ENCODE measurements around the gene KRTAP4-5.
"Not testable (repeated sequence)": the region's sequence is repeated elsewhere in the genome, so short reads cannot be mapped to it uniquely, and the experiment has no call there.

Gene KRTAP4-5

GRCh38 chr17:41145261-41145660 is 4.4 kb downstream of the KRTAP4-5 start:
- no peak for DNase-seq

GRCh38 chr17:41144846-41145245 is 4.8 kb downstream of the KRTAP4-5 start:
- DNase-seq, result no peak

- no peak for DNase-seq
These were observed 8.3 kb downstream of the KRTAP4-5 start for GRCh38 chr17:41141361-41141760.

GRCh38 chr17:41140360-41141131 is 9.1 kb downstream of the KRTAP4-5 start, which contains the start of gene KRTAP4-6:
TSS of gene KRTAP4-6 (minus strand) at chr17:41140544. CDS start at chr17:41140487, 57 bp downstream.
- no peak for DNase-seq

- not testable (repeated sequence) for DNase-seq
These were observed 9.8 kb downstream of the KRTAP4-5 start for GRCh38 chr17:41139865-41140264.

DNA sequence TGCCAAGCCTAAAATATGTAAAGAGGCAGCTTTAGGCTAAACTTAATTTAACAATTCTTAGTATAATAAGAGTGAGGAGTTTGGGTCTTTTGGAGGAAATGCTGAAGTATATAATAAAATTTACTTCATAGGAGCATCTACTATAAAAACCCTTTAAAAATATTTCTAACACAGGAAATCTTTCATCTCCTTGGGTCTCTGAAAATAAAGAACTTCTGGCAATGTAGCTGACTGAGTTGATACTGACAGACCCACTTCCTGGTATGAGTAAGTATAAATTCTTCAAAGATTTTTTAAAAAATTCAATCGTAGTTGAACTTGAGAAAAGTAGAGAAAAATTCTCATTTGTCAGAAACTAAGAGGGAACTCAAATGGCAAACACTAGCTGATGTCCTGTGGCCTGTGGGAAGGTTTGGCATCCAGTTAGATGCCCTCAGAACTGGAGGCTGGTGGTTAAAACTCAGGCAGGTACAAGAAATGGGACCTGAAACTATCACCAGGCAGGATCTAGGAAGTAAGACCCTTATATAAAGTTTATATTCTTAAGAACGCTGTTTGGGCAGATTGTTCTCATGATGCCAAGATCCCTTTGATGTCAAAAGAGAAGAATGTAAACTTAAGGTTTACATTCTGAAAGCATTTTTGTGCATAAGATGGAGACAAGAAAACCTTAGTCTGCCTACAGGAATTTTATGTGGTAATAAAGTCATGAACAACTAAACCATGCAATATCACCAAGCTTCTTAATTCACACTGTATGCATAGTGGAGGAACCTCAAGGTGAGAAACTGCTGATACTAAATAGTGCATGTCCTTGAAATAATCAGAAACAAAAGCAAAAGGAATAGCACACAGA is 15.5 kb downstream of the KRTAP4-5 start:
- DNase-seq, result no peak

DNA sequence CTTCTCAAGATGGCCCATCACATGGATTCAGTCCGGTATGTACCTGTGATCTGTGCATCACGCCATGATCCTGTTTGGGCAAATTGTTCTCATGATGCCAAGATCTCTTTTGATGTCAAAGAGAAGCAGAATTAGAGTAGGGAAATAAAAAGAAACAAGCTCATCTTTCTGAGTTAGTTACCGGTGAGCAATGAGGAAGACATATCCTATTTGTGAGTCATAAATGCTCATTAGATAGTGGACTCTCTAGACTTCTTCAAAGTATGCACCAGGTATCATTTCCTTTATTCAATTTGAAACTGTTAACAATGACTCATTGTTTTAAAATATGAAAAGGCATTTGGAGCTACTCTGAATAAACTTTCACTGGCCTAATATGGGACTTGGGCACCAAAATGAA is 17.6 kb downstream of the KRTAP4-5 start:
- no peak for DNase-seq

DNA sequence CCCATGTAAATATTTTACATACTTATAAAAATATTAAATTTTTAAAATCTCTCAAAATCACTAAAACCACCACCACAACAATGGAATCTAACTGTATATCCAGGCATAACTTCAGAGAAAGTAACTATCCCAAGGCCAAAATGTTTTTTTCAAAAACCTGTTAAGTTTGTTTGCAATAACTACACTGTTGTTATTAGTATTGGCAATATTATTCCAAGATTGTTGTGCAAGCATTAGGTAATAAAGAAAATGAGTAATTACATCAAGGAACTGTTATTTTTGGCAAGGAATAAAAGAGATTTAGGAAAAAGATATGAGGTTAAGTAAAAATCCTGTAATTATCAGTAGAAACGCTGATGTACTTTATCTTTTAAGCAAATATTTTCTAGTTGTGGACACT is 22.3 kb downstream of the KRTAP4-5 start:
- no peak for DNase-seq

DNA sequence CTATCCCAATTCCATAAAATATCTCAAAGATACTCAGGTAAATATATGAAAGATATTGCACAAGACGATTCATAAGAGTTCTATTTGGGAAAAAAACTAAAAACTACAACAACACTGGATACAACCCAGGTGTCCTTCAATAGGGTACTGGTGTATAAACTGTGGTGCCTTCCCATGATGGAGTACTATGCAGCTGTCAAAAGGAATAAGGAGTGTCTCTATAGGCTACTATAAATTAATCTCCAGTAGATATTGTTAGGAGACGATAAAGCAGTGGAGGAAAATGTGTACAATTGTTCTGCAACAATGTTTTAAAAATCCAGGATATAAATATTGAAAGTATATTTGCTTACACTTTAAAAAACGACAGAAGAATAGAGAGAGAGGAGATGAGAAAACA is 23.2 kb downstream of the KRTAP4-5 start:
- no peak for DNase-seq

- DNase-seq, result no peak
These were observed 24.6 kb downstream of the KRTAP4-5 start for GRCh38 chr17:41125064-41125463.

GRCh38 chr17:41123991-41124371 is 25.6 kb downstream of the KRTAP4-5 start, which contains the start of gene KRTAP4-12:
TSS of gene KRTAP4-12 (minus strand) at chr17:41124182. CDS start at chr17:41124122, 60 bp downstream.
- not testable (repeated sequence) for DNase-seq

GRCh38 chr17:41123292-41123990 is 26.2 kb downstream of the KRTAP4-5 start:
- DNase-seq, result not testable (repeated sequence)

DNA sequence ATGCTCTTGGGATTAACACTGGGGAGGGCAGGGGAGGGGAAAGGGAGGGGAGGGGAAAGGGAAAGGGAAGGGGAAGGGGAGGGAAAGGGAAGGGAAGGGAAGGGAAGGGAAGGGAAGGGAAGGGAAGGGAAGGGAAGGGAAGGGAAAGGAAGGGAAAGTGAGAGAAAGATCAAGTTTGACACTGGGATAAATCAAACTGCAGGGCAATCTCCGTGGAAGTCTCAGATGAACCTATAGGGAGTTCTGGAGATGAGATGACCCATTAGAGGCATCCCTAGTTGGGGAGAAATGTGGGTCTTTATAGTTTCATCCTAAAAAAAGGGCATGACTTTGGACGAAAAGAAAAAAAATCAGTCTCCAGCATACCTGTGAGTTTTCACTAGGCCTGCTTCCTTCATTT is 27.9 kb downstream of the KRTAP4-5 start:
- no peak for DNase-seq

DNA sequence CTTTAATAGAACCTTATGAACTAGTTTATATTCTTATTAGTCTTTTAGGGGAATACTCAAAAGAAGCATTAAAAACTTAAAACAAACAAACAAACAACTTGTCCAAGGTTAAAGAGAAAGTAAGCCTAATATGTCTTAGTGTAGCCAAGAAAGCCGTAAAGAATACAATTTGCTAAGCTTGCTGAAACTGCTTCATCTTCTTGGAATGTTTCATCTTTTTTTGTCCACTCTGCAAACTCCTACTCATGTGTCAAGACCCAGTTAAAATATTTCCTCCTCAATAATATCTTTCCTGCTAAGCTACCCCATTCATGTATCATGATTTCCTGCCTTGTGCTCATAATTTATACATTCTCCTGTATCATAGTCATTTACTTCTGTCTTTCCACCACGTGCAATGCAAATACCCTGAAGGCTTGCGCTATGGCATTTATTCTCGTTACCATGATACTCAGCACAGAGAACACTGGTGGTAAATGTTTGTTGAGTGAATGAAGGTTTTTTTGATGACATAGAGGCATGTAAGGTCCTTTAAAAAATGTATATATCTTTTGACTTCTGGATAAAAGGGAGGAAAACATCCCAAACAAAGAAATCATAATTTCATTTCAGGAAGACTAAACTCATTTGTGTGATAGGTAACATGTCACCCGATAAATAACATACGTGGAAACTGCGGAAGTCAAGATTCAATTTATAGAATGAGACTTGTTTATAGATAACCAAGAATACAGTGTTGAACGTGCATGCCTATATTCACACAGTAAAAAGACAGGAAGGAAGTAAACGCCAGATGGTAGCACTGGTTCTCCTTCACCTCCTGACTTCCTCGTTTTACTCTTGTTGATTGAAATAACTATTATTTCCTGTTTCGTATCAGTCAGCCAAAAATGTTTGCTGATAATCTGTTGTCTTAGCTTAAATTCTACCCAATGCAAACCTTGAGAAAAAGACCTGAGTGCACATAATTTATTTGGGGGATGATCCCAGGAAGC is 29.6 kb downstream of the KRTAP4-5 start:
- not testable (repeated sequence) for DNase-seq

DNA sequence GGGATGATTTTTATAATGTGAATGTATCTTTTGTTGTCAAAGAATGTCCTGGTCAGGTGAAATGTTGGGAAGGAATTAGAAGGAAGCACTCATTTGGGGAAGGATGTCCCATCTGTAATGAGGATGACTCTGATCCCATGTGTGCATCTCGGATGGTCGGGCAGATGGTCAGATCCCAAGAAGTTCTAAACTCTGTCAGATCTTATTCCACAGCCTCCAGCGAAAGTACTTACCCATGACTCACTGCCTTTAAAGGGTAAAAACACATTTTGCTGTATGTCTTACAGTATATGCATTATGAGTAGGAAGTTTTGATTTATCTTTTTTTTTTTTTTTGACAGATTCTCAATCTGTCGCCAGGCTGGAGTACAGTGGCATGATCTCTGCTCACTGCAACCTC is 30.9 kb downstream of the KRTAP4-5 start:
- DNase-seq, result no peak

GRCh38 chr17:41117846-41118386 is 31.7 kb downstream of the KRTAP4-5 start, which contains the start of gene KRTAP4-11:
TSS of gene KRTAP4-11 (minus strand) at chr17:41118373. CDS start at chr17:41118315, 58 bp downstream.
- DNase-seq, result not testable (repeated sequence)

DNA sequence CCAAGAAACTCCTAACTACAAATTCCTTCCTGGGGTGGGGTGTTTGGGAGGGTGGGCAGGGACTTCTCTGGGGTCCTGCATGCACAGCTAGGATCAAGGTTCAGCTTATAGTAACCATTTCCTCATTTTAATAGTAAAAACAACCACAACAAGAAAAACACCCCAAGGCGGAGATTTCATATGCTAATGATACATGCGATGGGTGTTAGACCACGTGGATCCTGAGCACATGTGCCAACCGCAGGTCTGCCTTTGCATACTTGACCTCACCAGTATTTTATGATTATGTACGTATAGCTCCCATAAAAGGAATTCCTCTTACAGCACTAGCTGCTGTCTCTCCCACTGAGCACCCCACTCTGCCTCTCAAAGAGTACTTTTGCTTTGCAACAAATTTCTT is 33.3 kb downstream of the KRTAP4-5 start:
- DNase-seq, result no peak

DNA sequence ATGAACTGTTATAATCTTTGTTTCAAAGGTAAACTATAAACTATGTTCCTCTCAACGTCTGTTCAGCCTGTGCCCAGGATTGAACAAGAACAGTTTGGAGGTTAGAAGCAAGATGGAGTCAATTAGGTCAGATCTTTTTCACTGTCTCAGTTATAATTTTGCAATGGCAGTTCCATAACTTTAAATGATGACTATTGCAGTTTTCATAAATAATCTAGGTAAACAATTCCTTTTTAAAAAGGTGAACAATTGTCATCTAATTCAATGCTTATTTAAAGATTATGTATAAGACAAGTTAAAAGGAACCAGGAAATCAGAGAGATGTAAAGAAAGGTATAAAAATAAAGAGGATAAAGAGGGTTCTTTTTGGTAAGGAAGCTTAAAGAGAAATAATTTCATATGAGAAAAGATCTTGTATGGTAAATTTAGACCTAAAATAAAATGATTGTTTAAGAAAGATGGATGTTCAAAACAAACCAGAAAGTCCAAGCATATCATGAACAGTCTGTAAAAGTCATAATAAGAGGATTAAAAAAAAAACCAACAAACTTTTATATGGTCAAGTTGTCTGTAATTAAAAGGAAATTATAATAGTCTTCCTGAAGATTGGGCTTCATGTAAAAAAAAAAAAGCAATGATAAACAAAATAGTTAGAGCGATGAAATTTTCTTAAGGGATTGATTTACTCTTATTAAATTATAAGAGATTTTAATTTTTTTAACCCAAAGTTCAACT is 38.3 kb downstream of the KRTAP4-5 start:
- DNase-seq, result no peak

DNA sequence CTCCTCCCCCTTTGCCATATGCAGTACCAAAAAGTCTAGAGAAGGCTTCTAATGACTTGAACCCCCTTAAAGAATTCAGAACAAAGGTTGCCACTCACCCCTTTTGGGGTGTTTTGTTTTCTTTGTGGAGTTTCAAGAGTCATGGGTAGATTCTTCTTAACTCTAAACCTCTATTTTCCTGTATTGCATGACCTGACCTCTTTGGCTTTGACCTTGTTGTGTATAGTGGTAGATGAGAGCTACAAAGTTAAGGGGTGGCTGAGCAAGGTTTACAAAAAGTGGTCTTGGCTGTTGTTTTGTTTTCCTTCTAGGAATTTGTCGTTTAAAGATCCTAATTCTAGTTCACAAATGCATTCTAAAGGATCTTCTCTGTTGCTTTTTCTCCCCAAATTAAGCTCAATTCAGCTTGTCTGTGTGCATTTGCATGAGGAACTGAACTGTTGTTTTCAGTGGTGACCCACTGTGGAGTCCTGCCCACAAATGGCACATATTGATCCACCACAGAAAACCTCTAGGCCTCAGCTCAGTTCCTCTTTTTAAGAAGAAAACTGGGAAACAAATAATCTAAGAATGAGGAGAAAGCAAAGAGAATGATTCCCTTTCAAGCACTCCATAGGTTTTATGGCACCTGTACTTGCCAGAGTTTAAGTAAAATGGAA is 40.8 kb downstream of the KRTAP4-5 start:
- DNase-seq, result not testable (repeated sequence)

DNA sequence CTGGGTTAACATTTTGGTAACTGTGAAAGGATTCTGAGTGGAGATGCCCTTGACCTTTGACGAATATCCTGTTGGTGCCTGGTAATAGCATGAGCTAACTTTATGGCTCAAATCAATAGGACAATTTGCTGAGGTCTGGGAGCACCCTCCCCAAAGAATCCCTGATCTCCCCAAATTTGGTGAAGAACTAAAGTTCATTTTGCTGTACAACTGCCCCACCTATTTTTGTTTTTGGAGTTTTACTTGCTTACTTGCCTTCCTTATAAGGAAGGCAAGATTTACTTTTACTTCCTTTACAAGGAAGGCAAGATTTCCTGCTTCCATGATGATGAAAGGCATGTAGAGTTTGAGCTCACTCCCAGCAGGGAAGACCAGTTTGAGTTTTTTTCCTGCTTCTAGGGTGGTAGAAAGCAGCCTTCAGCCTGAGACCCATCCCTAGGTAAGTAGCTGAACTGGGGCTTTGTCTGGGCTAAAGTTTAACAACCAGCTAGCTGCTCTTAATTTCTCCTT is 41.6 kb downstream of the KRTAP4-5 start:
- no peak for DNase-seq

Data from NCI-H1092 treated with DMSO at 0.1 percent for 48 hours (cell line).